SK-N-SH treated with all-trans-retinoic acid at 6 μM for 48 hours (cell line): Measurements from ENCODE around the gene DRAM1.
A peak's percentile ranks its signal among the peaks of the same experiment; 100 is the strongest.

Source experiments
- ATAC-seq: fragments of 200-7000 bp; cut with Tn5 transposase; 3 replicates; pipeline ENCODE4 v1.9.1; 2020; ENCODE audit warnings: mild to moderate bottlenecking, moderate library complexity
- ARNTL ChIP-seq: fragments of 450-650 bp; formaldehyde crosslinking; IDR thresholded peaks from 2 replicates; pipeline ENCODE4 v1.5.0; 2020; ENCODE audit warnings: low read depth, mild to moderate bottlenecking, moderate library complexity, borderline replicate concordance
- BACH2 ChIP-seq: fragments of 250-450 bp; sonication (Bioruptor Pico); IDR thresholded peaks from 2 replicates; pipeline ENCODE4 v1.9.0; 2021; ENCODE audit warnings: mild to moderate bottlenecking, borderline replicate concordance
- CREB5 ChIP-seq: fragments of 250-450 bp; sonication (Bioruptor Pico); IDR thresholded peaks from 2 replicates; pipeline ENCODE4 v1.5.1; 2020; ENCODE audit warnings: low read depth, mild to moderate bottlenecking, moderate library complexity
- CSDC2 ChIP-seq: fragments of 250-450 bp; sonication (Bioruptor Pico); IDR thresholded peaks from 2 replicates; pipeline ENCODE4 v1.5.0; 2020; ENCODE audit warnings: mild to moderate bottlenecking, moderate library complexity
- CSRNP3 ChIP-seq: fragments of 250-450 bp; sonication (Bioruptor Pico); IDR thresholded peaks from 2 replicates; pipeline ENCODE4 v1.5.1; 2021; ENCODE audit warnings: mild to moderate bottlenecking, moderate library complexity
- ESRRG ChIP-seq: fragments of 250-450 bp; sonication (Bioruptor Pico); IDR thresholded peaks from 2 replicates; pipeline ENCODE4 v1.6.1; 2021; ENCODE audit warnings: mild to moderate bottlenecking
- GLIS3 ChIP-seq: fragments of 250-450 bp; sonication (Bioruptor Pico); IDR thresholded peaks from 2 replicates; pipeline ENCODE4 v1.5.0; 2020; ENCODE audit warnings: mild to moderate bottlenecking, moderate library complexity
- ISL1 ChIP-seq: fragments of 250-450 bp; sonication (Bioruptor Pico); IDR thresholded peaks from 2 replicates; pipeline ENCODE4 v2.1.2; 2022; ENCODE audit warnings: mild to moderate bottlenecking, moderate library complexity
- OSR1 ChIP-seq: fragments of 250-450 bp; sonication (Bioruptor Pico); IDR thresholded peaks from 2 replicates; pipeline ENCODE4 v1.8.0; 2022; ENCODE audit warnings: moderate library complexity, mild to moderate bottlenecking, inconsistent platforms
- PATZ1 ChIP-seq: fragments of 250-450 bp; sonication (Bioruptor Pico); IDR thresholded peaks from 2 replicates; pipeline ENCODE4 v1.8.0; 2020; ENCODE audit warnings: mild to moderate bottlenecking, moderate library complexity, borderline replicate concordance
- RARB ChIP-seq: fragments of 250-450 bp; sonication (Bioruptor Pico); IDR thresholded peaks from 2 replicates; pipeline ENCODE4 v1.8.0; 2021; ENCODE audit warnings: mild to moderate bottlenecking, moderate library complexity
- SNAI2 ChIP-seq: fragments of 250-450 bp; sonication (Bioruptor Pico); IDR thresholded peaks from 2 replicates; pipeline ENCODE4 v1.5.0; 2020; ENCODE audit warnings: mild to moderate bottlenecking, moderate library complexity
- TCF4 ChIP-seq: fragments of 250-450 bp; sonication (Bioruptor Pico); IDR thresholded peaks from 2 replicates; pipeline ENCODE4 v1.8.0; 2021; ENCODE audit warnings: mild to moderate bottlenecking, moderate library complexity, borderline replicate concordance
- TOX ChIP-seq: fragments of 250-450 bp; sonication (Bioruptor Pico); IDR thresholded peaks from 2 replicates; pipeline ENCODE4 v1.8.0; 2021; ENCODE audit warnings: mild to moderate bottlenecking, moderate library complexity, borderline replicate concordance
- TSHZ2 ChIP-seq: fragments of 250-450 bp; sonication (Bioruptor Pico); IDR thresholded peaks from 2 replicates; pipeline ENCODE4 v1.5.0; 2020; ENCODE audit warnings: mild to moderate bottlenecking, moderate library complexity
- ZC3H10 ChIP-seq: fragments of 250-450 bp; sonication (Bioruptor Pico); IDR thresholded peaks from 2 replicates; pipeline ENCODE4 v1.5.1; 2021; ENCODE audit warnings: mild to moderate bottlenecking, moderate library complexity
- ZFP3 ChIP-seq: fragments of 250-450 bp; sonication (Bioruptor Pico); IDR thresholded peaks from 2 replicates; pipeline ENCODE4 v1.5.0; 2020; ENCODE audit warnings: mild to moderate bottlenecking, moderate library complexity
- ZFP30 ChIP-seq: fragments of 450-650 bp; formaldehyde crosslinking; IDR thresholded peaks from 2 replicates; pipeline ENCODE4 v1.5.0; 2022; ENCODE audit warnings: mild to moderate bottlenecking, moderate library complexity
- ZNF565 ChIP-seq: fragments of 450-650 bp; formaldehyde crosslinking; conservative IDR thresholded peaks from 2 replicates; pipeline ENCODE4 v1.5.0; 2020; ENCODE audit warnings: low read depth, mild to moderate bottlenecking, moderate library complexity
- ZNF8 ChIP-seq: fragments of 450-650 bp; formaldehyde crosslinking; IDR thresholded peaks from 2 replicates; pipeline ENCODE4 v1.5.0; 2020; ENCODE audit warnings: mild to moderate bottlenecking, moderate library complexity

DRAM1 gene

GRCh38 chr12:101876861-101877805 lies at the start of gene DRAM1:
TSS of gene DRAM1 (plus strand) at chr12:101877580. CDS start at chr12:101877790, 210 bp downstream.
- peak; percentile 95 for ATAC-seq
- no peak for TF ChIP-seq RARB (CRISPR knock-in tag)
- TF ChIP-seq ISL1 (CRISPR knock-in tag): peak; percentile 22
- TF ChIP-seq ZNF8: no peak
- TF ChIP-seq GLIS3: 0 out of 2 replicates have a peak, but pooled peaks have one; percentile 4
- no peak for TF ChIP-seq ZNF565 (CRISPR knock-in tag)
- peak; percentile 89 for TF ChIP-seq ZFP3
- TF ChIP-seq, all 23 proteins: peak for 3

GRCh38 chr12:101828463-101829196 lies 48.8 kb upstream of the DRAM1 start:
- TF ChIP-seq TCF4 (CRISPR knock-in tag) (no peak), ZFP30 (CRISPR knock-in tag) (no peak), TOX (CRISPR knock-in tag) (no peak), GLIS3 (no peak), ZNF8 (no peak)
- no peak for ATAC-seq

GRCh38 chr12:101829639-101830366 lies 47.6 kb upstream of the DRAM1 start:
- ATAC-seq: peak; percentile 8
- no peak for TF ChIP-seq RARB (CRISPR knock-in tag)
- TF ChIP-seq BACH2 (CRISPR knock-in tag): no peak
- TF ChIP-seq TOX (CRISPR knock-in tag): no peak
- TF ChIP-seq ARNTL (CRISPR knock-in tag): no peak
- TF ChIP-seq CSDC2: no peak
- TF ChIP-seq ZFP3: no peak
- no peak for TF ChIP-seq ZC3H10 (CRISPR knock-in tag)
- no peak for TF ChIP-seq CREB5 (CRISPR knock-in tag)
- no peak for TF ChIP-seq PATZ1
- no peak for TF ChIP-seq ESRRG (CRISPR knock-in tag)
- TF ChIP-seq CSRNP3 (CRISPR knock-in tag): no peak
- TF ChIP-seq SNAI2 (CRISPR knock-in tag): no peak
- no peak for TF ChIP-seq ZNF565 (CRISPR knock-in tag)
- no peak for TF ChIP-seq ZNF8
- TF ChIP-seq, all 23 proteins: peak for 0

- peak; percentile 94 for ATAC-seq
- TF ChIP-seq ZNF565 (CRISPR knock-in tag): no peak
- no peak for TF ChIP-seq TSHZ2
- no peak for TF ChIP-seq TCF4 (CRISPR knock-in tag)
- no peak for TF ChIP-seq OSR1 (CRISPR knock-in tag)
- TF ChIP-seq ESRRG (CRISPR knock-in tag): no peak
- no peak for TF ChIP-seq ZFP30 (CRISPR knock-in tag)
- TF ChIP-seq ARNTL (CRISPR knock-in tag): no peak
Measured at GRCh38 chr12:101830367-101831325, 46.7 kb upstream of the DRAM1 start, which contains the start of gene GNPTAB. TSS of gene GNPTAB (minus strand) at chr12:101830959. CDS start at chr12:101830675, 284 bp downstream.
